ENCODE data around the gene CD99L2. TPM values are rescaled to one million over a fixed set of nuclear protein-coding genes. Genes with fewer than 3 reads are reported as not detected.

CD99L2 gene
- total RNA-seq, 1 experiment from 2014 or later = 42.4 TPM

- CTCF ChIA-PET = no interaction called here
Measured at GRCh38 chrX:150770623-150771022, 127.8 kb downstream of the CD99L2 start.

GRCh38 chrX:150769408-150769807 is 129.1 kb downstream of the CD99L2 start:
- TF ChIP-seq, protein P1, sequence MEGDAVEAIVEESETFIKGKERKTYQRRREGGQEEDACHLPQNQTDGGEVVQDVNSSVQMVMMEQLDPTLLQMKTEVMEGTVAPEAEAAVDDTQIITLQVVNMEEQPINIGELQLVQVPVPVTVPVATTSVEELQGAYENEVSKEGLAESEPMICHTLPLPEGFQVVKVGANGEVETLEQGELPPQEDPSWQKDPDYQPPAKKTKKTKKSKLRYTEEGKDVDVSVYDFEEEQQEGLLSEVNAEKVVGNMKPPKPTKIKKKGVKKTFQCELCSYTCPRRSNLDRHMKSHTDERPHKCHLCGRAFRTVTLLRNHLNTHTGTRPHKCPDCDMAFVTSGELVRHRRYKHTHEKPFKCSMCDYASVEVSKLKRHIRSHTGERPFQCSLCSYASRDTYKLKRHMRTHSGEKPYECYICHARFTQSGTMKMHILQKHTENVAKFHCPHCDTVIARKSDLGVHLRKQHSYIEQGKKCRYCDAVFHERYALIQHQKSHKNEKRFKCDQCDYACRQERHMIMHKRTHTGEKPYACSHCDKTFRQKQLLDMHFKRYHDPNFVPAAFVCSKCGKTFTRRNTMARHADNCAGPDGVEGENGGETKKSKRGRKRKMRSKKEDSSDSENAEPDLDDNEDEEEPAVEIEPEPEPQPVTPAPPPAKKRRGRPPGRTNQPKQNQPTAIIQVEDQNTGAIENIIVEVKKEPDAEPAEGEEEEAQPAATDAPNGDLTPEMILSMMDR (IDR thresholded peaks at IDR 0.05; ENCODE audit: unreplicated experiment) = no peak
- Mint-ChIP-seq H3K36me3 (ENCODE audit: insufficient read depth, unreplicated experiment) (peaks cover 38% of the 10 kb centered on the region), H3K27ac (ENCODE audit: low read depth, unreplicated experiment) (no peak overlapping the region), H3K9me3 (ENCODE audit: unreplicated experiment) (no peaks in the 10 kb centered on the region), H3K4me1 (ENCODE audit: insufficient read depth, unreplicated experiment) (peaks cover 7% of the 10 kb centered on the region), H3K4me3 (ENCODE audit: unreplicated experiment) (no peak overlapping the region), H3K27me3 (ENCODE audit: insufficient read depth, unreplicated experiment) (no peaks in the 10 kb centered on the region)
- intact Hi-C loops (cut with micrococcal nuclease) = no loop called here
- DNase-seq (ENCODE audit: unreplicated experiment) = no peak
- no TSS peak for BruUV-seq (replicated peaks)
- ChIA-PET CTCF (interaction anchor here (0.9 to 3.2 kb wide), 2 partner anchors 313 to 315 kb away, joined by 4 to 20 read pairs; no protein-coding TSS in a partner anchor), POLR2A (no interaction called here)

More at GRCh38 chrX:150770623-150771022, 127.8 kb downstream of the CD99L2 start:
- intact Hi-C loops (cut with micrococcal nuclease) = loop anchor here (5.0 kb wide), 2 partner anchors 382 to 1862 kb away; no protein-coding TSS in a partner anchor
- H3K36me3 Mint-ChIP-seq (ENCODE audit: insufficient read depth, unreplicated experiment) = peaks cover 41% of the 10 kb centered on the region
- H3K27me3 Mint-ChIP-seq (ENCODE audit: insufficient read depth, unreplicated experiment) = no peaks in the 10 kb centered on the region
- no peaks in the 10 kb centered on the region for H3K9me3 Mint-ChIP-seq (ENCODE audit: unreplicated experiment)
- BruUV-seq (replicated peaks) = no TSS peak
- DNase-seq (ENCODE audit: unreplicated experiment) = no peak
- no peak overlapping the region for H3K27ac Mint-ChIP-seq (ENCODE audit: low read depth, unreplicated experiment)
- TF ChIP-seq, protein P1 (IDR thresholded peaks at IDR 0.05; ENCODE audit: unreplicated experiment) = no peak
- peaks cover 7% of the 10 kb centered on the region for H3K4me1 Mint-ChIP-seq (ENCODE audit: insufficient read depth, unreplicated experiment)
- no peak overlapping the region for H3K4me3 Mint-ChIP-seq (ENCODE audit: unreplicated experiment)
- POLR2A ChIA-PET = no interaction called here

DNA sequence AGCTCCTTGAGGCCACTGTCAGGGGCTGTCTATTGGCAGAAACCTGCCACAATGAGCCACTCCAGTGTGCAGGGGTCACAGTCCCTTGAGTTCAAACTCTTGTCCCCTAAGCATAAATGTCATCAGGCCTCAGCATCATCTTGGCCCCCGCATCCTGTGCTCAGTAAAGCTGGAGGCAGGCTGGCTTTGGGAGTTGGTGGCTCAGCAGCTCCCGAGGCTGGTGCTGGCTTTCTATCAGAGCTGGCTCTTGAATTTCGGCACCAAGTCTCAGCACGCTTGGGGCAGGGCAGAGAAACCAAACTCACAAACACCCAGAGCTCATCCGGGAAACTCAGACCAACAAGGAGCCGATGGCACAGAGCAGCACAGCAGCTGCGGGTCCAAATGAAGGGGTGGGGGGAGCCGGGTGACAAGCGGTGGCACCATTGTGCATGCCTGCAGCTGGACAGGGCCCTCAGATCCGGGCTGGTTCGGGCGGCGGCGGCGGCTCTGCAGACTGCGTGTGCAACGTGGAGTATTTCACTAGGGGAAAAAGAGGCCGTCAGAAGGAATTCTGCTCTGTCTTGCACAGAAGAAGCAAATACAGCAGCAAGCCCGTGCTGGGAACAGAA is 129.8 kb downstream of the CD99L2 start:
- ChIA-PET POLR2A (no interaction called here), CTCF (interaction anchor here (0.9 to 3.2 kb wide), 2 partner anchors 314 to 316 kb away, joined by 4 to 20 read pairs; no protein-coding TSS in a partner anchor)
- H3K27me3 Mint-ChIP-seq (ENCODE audit: insufficient read depth, unreplicated experiment) = no peaks in the 10 kb centered on the region
- no peak for DNase-seq (ENCODE audit: unreplicated experiment)
- no peak overlapping the region for H3K27ac Mint-ChIP-seq (ENCODE audit: low read depth, unreplicated experiment)
- intact Hi-C loops (cut with micrococcal nuclease) = no loop called here
- BruUV-seq (replicated peaks) = no TSS peak
- peaks cover 7% of the 10 kb centered on the region for H3K4me1 Mint-ChIP-seq (ENCODE audit: insufficient read depth, unreplicated experiment)
- TF ChIP-seq, protein P1 (IDR thresholded peaks at IDR 0.05; ENCODE audit: unreplicated experiment) = no peak
- no peak overlapping the region for H3K4me3 Mint-ChIP-seq (ENCODE audit: unreplicated experiment)
- H3K36me3 Mint-ChIP-seq (ENCODE audit: insufficient read depth, unreplicated experiment) = peaks cover 45% of the 10 kb centered on the region
- H3K9me3 Mint-ChIP-seq (ENCODE audit: unreplicated experiment) = no peaks in the 10 kb centered on the region

DNA sequence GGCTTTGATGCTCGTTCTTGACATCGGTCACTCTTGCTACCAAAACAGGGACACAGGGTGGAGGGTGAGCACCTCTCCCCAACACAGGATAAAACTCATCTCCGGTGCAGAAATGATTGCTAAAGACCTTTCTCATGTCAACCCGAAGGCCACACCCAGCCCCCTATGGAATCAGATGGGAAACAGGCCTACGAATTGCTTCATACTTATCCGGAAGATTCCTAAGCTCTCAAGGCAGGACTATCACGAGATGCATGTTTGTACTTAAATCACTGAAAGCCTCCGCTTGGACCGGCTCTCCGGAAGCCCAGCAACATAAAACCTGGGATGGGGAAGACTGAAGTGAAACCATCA is 130.4 kb downstream of the CD99L2 start:
- Mint-ChIP-seq H3K27me3 (ENCODE audit: insufficient read depth, unreplicated experiment) (no peaks in the 10 kb centered on the region), H3K4me3 (ENCODE audit: unreplicated experiment) (no peak overlapping the region), H3K9me3 (ENCODE audit: unreplicated experiment) (no peaks in the 10 kb centered on the region), H3K36me3 (ENCODE audit: insufficient read depth, unreplicated experiment) (peaks cover 50% of the 10 kb centered on the region), H3K27ac (ENCODE audit: low read depth, unreplicated experiment) (no peak overlapping the region), H3K4me1 (ENCODE audit: insufficient read depth, unreplicated experiment) (peaks cover 7% of the 10 kb centered on the region)
- BruUV-seq (replicated peaks) = no TSS peak
- ChIA-PET CTCF (interaction anchor here (0.6 to 3.2 kb wide), 2 partner anchors 314 to 944 kb away, joined by 3 to 20 read pairs; no protein-coding TSS in a partner anchor), POLR2A (interaction anchor here (0.5 kb wide), 1 partner anchor 936 kb away, joined by 3 read pairs; no protein-coding TSS in a partner anchor)
- TF ChIP-seq, protein P1 (IDR thresholded peaks at IDR 0.05; ENCODE audit: unreplicated experiment) = no peak
- intact Hi-C loops (cut with micrococcal nuclease) = no loop called here
- peak; percentile 53 for DNase-seq (ENCODE audit: unreplicated experiment)
